ENCODE data around the gene COL1A1.

- TF ChIP-seq CTCF (IDR thresholded peaks at IDR 0.05) (no peak), EZH2 (IDR thresholded peaks at IDR 0.05) (no peak)
Observed at GRCh38 chr17:50190293-50190602, 11.2 kb downstream of the COL1A1 start.

Measured in neural progenitor cell (in vitro differentiated cells).